HUES6 (cell line): Measurements from ENCODE around the gene EXOSC7.

Experiments used
- H3K27ac ChIP-seq: 2 replicates; pipeline ENCODE4 v1.7.0; 2013; ENCODE audit warnings: low read depth, mild to moderate bottlenecking, low read length, inconsistent platforms
- H3K27me3 ChIP-seq: 2 replicates; pipeline ENCODE4 v1.6.1; 2013; ENCODE audit warnings: low read length; ENCODE audit not compliant: control insufficient read depth, insufficient read depth
- H3K36me3 ChIP-seq: 2 replicates; pipeline ENCODE4 v1.6.1; 2013; ENCODE audit warnings: low read length; ENCODE audit not compliant: control insufficient read depth, insufficient read depth
- H3K4me1 ChIP-seq: 2 replicates; pipeline ENCODE4 v1.6.1; 2013; ENCODE audit warnings: low read length; ENCODE audit not compliant: control insufficient read depth, insufficient read depth
- H3K4me3 ChIP-seq: 2 replicates; pipeline ENCODE4 v1.5.1; 2013; ENCODE audit warnings: low read depth, low read length
- H3K9ac ChIP-seq: one replicate; pipeline ENCODE4 v1.6.1; 2013; ENCODE audit warnings: mild to moderate bottlenecking, low read length
- H3K9me3 ChIP-seq: 2 replicates; pipeline ENCODE4 v1.6.1; 2013; ENCODE audit warnings: low read depth, low read length; ENCODE audit not compliant: control insufficient read depth, insufficient read depth

The EXOSC7 gene

DNA sequence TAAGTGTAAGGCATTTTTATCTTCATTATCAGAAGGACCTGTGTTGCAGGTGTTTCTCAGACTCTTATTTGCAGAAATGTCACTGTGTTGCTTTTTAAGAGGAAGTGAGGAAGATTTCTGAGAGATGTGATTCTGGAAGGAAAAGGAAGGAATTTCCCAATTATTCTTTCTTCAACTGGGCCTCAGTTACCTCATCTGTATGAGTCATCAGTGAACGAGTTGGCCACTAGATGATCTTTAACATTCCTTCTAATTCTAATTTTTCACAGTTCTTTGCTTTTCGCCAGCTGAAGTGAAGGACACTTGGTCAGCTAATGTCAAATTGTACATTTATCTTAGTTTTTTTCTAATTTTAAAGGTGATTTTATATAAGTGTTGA lies 79.0 kb downstream of the EXOSC7 start:
- no peak overlapping the region for H3K9ac ChIP-seq

DNA sequence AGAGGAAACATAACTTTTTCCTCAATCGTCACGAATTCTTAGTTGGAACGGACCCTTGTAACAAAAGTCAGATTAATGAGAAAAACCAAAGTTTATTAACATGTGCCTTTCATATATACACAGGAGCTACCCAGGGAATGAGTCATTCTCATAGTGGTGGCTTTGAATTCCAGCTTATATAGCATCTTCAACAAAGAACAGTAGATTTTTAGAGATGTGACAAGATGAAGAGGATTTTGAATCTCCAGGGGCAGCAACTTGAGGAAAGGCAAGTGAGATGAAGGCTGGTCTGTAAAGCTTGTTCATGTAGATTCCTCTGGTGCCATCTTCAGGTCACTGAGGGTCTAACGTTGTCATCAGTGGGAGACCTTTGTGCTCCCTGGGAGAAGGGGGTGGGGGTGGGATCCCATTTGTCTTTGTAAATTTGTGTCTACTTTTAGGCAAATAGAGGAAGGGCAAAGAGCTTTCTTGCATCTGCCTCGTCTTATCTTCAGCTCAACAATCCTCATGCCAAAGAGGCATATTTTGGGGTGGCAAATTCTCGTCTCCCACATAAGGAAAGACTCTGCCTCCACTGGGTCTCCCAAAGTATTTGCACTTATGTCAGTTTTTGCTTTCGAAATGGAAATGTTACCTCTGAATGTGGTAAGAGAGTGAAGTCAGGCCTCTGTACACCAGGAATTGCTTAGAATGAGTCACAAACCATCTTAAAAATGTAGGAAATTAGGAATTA lies 79.5 kb downstream of the EXOSC7 start:
- Histone ChIP-seq H3K4me3 (no peak overlapping the region), H3K4me1 (peaks cover 15% of the 10 kb centered on the region), H3K36me3 (no peaks in the 10 kb centered on the region), H3K9me3 (no peaks in the 10 kb centered on the region), H3K27ac (no peak overlapping the region), H3K9ac (no peak overlapping the region), H3K27me3 (peaks cover 38% of the 10 kb centered on the region)

More for the DNA sequence above, 79.0 kb downstream of the EXOSC7 start:
- Histone ChIP-seq H3K27ac (no peak overlapping the region), H3K9me3 (no peaks in the 10 kb centered on the region), H3K4me1 (peaks cover 11% of the 10 kb centered on the region), H3K4me3 (no peak overlapping the region), H3K27me3 (peaks cover 38% of the 10 kb centered on the region), H3K36me3 (no peaks in the 10 kb centered on the region)

DNA sequence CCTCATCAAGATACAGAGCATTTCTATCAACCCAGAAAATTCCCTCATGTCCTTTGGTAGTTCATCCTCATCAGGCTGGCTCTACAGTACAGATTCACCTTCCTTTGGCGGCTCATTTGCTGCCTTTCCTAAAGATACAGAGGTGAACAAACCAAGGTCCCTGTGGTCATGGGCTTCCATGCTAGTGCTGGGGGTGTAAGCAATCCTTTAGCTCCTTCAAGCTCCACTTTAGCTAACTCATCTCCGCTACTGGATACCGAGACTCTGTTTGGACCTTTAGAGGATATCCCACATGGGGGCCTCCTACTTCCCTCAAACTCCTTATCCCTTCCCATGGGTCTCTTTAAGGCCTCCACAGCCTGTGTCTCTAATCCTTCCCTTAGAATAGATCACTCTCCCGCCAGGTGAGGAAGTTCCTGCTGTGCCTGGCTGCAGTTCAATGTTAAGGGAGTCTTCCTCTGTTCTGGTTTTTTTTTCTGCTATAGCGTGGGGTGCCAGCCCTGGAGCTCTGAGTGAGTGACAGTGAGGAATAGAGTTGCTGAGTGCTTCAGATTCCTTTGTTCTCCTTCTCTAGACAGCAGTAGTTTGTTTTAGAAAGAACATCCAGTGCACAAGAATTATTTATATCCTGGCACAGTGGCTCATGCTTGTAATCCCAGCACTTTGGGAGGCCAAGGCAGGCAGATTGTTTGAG lies 80.7 kb downstream of the EXOSC7 start:
- Histone ChIP-seq H3K4me1 (peaks cover 19% of the 10 kb centered on the region), H3K27ac (no peak overlapping the region), H3K9me3 (no peaks in the 10 kb centered on the region), H3K27me3 (peaks cover 38% of the 10 kb centered on the region), H3K36me3 (no peaks in the 10 kb centered on the region), H3K9ac (no peak overlapping the region), H3K4me3 (no peak overlapping the region)

DNA sequence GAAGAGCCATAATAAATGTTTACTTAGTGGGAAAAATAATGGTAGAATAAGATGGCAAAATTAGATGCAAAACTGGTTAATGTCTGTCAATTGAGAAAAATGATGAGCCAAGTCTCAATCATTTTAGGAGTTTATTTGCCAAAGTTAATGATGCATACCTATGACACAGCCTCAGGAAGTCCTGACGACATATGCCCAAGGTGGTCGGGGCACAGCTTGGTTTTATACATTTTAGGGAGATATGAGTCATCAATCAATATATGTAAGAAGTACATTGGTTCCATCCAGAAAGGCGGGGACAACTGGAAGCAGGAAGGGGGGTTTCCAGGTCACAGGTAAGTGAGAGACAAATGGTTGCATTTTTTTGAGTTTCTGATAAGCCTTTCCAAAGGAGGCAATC lies 81.5 kb downstream of the EXOSC7 start:
- Histone ChIP-seq H3K27ac (no peak overlapping the region), H3K4me3 (no peak overlapping the region), H3K9ac (no peak overlapping the region), H3K36me3 (no peaks in the 10 kb centered on the region), H3K27me3 (peaks cover 38% of the 10 kb centered on the region), H3K4me1 (peaks cover 19% of the 10 kb centered on the region), H3K9me3 (no peaks in the 10 kb centered on the region)

DNA sequence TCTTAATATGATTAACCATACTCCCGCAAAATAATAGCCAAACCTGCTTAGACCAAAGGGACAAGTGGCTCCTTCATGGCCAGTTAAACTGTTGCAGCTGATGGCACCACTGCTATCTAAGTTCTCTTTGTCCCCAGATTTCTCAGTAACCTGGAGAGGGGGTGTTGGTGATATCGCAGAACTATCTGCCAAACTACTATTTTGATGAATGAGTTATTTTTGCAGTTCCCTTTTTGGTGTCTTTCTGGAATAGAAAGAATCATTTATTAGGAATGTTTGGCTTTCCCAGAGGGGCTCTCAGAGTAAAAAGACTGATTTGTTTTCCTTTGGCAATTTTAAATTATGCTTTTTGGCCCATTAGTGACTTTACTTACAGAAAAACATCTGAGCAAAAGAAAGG lies 83.1 kb downstream of the EXOSC7 start:
- H3K9ac ChIP-seq = no peak overlapping the region
- H3K27ac ChIP-seq = no peak overlapping the region
- H3K9me3 ChIP-seq = no peaks in the 10 kb centered on the region
- no peak overlapping the region for H3K4me3 ChIP-seq
- H3K4me1 ChIP-seq = peaks cover 19% of the 10 kb centered on the region
- H3K36me3 ChIP-seq = no peaks in the 10 kb centered on the region
- peaks cover 38% of the 10 kb centered on the region for H3K27me3 ChIP-seq

DNA sequence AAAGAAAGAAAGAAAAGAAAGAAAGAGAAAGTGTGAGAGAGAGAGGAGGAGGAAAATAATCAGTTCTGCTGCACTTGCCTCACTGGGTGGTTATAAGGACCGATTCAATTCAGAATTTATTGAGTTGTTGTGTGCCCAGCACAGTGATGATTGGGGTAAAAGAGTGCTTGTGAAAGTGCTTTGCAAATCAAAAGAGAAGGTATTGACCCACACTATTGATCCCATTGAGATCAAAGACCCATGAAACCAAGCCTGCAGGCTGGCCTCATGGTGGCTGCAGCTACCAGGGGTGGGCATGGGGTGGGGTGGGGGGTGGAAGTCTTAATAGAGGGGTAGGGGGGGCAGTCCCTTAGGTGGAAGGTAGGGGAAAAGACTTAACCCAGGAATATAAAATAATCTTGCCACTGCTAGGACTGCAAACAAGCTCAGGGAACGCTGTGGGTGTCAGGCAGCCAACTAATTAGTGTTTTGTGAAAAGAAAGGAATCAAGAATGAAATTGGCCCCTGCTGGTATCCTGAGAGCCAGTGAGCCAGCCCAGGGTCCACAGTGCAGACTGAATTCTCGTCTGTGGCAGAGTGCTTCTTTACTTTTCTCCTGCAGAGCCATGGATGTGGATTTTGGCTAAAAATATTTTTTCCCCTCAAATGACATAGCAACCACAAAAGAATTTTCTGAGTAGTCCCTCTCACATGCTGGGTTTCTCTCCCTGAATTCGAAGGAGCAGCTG lies 84.3 kb downstream of the EXOSC7 start:
- Histone ChIP-seq H3K9ac (peak overlapping the region; percentile 16), H3K27ac (no peak overlapping the region), H3K4me1 (peaks cover 19% of the 10 kb centered on the region), H3K9me3 (no peaks in the 10 kb centered on the region), H3K36me3 (no peaks in the 10 kb centered on the region), H3K4me3 (no peak overlapping the region), H3K27me3 (peaks cover 32% of the 10 kb centered on the region)
